Breast epithelium (tissue), 3 donors: ENCODE measurements around the gene RABEP1.

Experiments
- CTCF ChIP-seq, 3 donors: fragments of 450-650 bp; IDR thresholded peaks; one replicate each; pipeline ENCODE4 v1.5.1; 2016 to 2017; ENCODE audit warnings: antibody characterized with exemption in 3 of 3, mild to moderate bottlenecking in 3 of 3, moderate library complexity in 3 of 3
- POLR2A ChIP-seq: fragments of 450-650 bp; IDR thresholded peaks from one replicate; pipeline ENCODE4 v1.6.1; 2016; ENCODE audit warnings: antibody characterized with exemption, mild to moderate bottlenecking, moderate library complexity
- POLR2AphosphoS5 ChIP-seq, 3 donors: sonication (generic); formaldehyde crosslinking; IDR thresholded peaks; one replicate each; pipeline ENCODE4 v1.6.1; 2017; ENCODE audit warnings: antibody characterized with exemption in 3 of 3

- no peak for TF ChIP-seq CTCF (IDR thresholded peaks at IDR 0.05)
- TF ChIP-seq POLR2A = no peak
- TF ChIP-seq POLR2AphosphoS5 (IDR thresholded peaks at IDR 0.05) = no peak
These were observed 47.9 kb downstream of the RABEP1 start for GRCh38 chr17:5329784-5330557.
